ENCODE data around the gene URB2. TPM values are rescaled to one million over a fixed set of nuclear protein-coding genes. Genes with fewer than 3 reads are reported as not detected.
"Not testable (repeated sequence)": the region's sequence is repeated elsewhere in the genome, so short reads cannot be mapped to it uniquely, and the experiment has no call there.

URB2 gene
- total and polyA plus RNA-seq, 2 of the 13 experiments (the other 11 are each of a cell fraction or from before 2014, with no cell fraction given) = 4.0 to 17.6 TPM

DNA sequence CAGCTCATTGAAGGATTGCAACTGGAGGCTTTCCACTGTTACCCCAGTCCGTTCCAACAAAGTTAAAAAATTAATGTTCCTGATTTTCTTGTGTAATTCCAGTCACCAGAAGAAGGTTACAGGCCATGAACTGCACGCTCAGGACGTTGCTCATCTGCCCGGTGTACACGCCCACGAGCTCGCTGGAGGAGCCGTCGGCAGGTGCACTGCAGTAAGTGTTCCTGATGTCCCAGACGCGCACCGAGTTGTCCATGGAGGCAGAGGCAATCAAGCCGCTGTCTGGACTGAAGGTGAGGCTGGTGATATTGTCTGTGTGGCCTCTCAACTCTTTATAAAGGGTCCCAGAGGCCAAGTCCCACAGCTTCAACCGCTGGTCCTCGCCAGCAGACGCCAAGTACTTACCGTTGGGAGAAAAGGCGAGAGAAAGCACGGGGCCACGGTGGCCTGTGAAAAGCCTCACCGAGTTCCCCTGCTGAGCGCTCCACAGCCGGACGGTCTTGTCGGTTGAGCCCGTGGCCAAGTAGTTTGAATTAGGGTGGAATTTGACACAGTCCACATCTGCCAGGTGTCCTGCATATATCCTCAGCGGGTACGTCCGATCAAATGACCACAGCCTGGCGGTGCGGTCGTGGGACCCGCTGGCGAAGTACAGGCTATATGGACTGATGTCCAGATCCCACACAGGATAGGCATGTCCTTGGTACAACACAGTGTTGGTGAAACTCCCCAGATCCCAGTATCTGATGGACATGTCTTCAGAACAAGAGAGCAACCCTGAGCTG is 31.6 kb upstream of the URB2 start (continued):
- TF ChIP-seq, protein P1, sequence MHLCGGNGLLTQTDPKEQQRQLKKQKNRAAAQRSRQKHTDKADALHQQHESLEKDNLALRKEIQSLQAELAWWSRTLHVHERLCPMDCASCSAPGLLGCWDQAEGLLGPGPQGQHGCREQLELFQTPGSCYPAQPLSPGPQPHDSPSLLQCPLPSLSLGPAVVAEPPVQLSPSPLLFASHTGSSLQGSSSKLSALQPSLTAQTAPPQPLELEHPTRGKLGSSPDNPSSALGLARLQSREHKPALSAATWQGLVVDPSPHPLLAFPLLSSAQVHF (CRISPR knock-in tag; IDR thresholded peaks at IDR 0.05) = no peak
- TF ChIP-seq, protein P2, sequence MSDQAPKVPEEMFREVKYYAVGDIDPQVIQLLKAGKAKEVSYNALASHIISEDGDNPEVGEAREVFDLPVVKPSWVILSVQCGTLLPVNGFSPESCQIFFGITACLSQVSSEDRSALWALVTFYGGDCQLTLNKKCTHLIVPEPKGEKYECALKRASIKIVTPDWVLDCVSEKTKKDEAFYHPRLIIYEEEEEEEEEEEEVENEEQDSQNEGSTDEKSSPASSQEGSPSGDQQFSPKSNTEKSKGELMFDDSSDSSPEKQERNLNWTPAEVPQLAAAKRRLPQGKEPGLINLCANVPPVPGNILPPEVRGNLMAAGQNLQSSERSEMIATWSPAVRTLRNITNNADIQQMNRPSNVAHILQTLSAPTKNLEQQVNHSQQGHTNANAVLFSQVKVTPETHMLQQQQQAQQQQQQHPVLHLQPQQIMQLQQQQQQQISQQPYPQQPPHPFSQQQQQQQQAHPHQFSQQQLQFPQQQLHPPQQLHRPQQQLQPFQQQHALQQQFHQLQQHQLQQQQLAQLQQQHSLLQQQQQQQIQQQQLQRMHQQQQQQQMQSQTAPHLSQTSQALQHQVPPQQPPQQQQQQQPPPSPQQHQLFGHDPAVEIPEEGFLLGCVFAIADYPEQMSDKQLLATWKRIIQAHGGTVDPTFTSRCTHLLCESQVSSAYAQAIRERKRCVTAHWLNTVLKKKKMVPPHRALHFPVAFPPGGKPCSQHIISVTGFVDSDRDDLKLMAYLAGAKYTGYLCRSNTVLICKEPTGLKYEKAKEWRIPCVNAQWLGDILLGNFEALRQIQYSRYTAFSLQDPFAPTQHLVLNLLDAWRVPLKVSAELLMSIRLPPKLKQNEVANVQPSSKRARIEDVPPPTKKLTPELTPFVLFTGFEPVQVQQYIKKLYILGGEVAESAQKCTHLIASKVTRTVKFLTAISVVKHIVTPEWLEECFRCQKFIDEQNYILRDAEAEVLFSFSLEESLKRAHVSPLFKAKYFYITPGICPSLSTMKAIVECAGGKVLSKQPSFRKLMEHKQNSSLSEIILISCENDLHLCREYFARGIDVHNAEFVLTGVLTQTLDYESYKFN (CRISPR knock-in tag; conservative IDR thresholded peaks at IDR 0.05) = no peak
- TF ChIP-seq, protein P3, sequence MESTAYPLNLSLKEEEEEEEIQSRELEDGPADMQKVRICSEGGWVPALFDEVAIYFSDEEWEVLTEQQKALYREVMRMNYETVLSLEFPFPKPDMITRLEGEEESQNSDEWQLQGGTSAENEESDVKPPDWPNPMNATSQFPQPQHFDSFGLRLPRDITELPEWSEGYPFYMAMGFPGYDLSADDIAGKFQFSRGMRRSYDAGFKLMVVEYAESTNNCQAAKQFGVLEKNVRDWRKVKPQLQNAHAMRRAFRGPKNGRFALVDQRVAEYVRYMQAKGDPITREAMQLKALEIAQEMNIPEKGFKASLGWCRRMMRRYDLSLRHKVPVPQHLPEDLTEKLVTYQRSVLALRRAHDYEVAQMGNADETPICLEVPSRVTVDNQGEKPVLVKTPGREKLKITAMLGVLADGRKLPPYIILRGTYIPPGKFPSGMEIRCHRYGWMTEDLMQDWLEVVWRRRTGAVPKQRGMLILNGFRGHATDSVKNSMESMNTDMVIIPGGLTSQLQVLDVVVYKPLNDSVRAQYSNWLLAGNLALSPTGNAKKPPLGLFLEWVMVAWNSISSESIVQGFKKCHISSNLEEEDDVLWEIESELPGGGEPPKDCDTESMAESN (CRISPR knock-in tag; conservative IDR thresholded peaks at IDR 0.05) = no peak
- TF ChIP-seq, protein P4, sequence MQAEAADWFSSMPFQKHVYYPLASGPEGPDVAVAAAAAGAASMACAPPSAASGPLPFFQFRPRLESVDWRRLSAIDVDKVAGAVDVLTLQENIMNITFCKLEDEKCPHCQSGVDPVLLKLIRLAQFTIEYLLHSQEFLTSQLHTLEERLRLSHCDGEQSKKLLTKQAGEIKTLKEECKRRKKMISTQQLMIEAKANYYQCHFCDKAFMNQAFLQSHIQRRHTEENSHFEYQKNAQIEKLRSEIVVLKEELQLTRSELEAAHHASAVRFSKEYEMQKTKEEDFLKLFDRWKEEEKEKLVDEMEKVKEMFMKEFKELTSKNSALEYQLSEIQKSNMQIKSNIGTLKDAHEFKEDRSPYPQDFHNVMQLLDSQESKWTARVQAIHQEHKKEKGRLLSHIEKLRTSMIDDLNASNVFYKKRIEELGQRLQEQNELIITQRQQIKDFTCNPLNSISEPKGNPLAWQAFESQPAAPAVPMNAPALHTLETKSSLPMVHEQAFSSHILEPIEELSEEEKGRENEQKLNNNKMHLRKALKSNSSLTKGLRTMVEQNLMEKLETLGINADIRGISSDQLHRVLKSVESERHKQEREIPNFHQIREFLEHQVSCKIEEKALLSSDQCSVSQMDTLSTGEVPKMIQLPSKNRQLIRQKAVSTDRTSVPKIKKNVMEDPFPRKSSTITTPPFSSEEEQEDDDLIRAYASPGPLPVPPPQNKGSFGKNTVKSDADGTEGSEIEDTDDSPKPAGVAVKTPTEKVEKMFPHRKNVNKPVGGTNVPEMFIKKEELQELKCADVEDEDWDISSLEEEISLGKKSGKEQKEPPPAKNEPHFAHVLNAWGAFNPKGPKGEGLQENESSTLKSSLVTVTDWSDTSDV (CRISPR knock-in tag; IDR thresholded peaks at IDR 0.05) = no peak
- TF ChIP-seq, protein P5, sequence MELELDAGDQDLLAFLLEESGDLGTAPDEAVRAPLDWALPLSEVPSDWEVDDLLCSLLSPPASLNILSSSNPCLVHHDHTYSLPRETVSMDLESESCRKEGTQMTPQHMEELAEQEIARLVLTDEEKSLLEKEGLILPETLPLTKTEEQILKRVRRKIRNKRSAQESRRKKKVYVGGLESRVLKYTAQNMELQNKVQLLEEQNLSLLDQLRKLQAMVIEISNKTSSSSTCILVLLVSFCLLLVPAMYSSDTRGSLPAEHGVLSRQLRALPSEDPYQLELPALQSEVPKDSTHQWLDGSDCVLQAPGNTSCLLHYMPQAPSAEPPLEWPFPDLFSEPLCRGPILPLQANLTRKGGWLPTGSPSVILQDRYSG (CRISPR knock-in tag; IDR thresholded peaks at IDR 0.05) = no peak
- TF ChIP-seq ATRX (CRISPR knock-in tag; IDR thresholded peaks at IDR 0.05; ENCODE audit: borderline replicate concordance) = no peak
- TF ChIP-seq, protein P6, sequence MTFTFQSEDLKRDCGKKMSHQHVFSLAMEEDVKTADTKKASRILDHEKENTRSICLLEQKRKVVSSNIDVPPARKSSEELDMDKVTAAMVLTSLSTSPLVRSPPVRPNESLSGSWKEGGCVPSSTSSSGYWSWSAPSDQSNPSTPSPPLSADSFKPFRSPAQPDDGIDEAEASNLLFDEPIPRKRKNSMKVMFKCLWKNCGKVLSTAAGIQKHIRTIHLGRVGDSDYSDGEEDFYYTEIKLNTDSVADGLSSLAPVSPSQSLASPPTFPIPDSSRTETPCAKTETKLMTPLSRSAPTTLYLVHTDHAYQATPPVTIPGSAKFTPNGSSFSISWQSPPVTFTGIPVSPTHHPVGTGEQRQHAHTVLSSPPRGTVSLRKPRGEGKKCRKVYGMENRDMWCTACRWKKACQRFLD (CRISPR knock-in tag; IDR thresholded peaks at IDR 0.05; ENCODE audit: borderline replicate concordance) = no peak

DNA sequence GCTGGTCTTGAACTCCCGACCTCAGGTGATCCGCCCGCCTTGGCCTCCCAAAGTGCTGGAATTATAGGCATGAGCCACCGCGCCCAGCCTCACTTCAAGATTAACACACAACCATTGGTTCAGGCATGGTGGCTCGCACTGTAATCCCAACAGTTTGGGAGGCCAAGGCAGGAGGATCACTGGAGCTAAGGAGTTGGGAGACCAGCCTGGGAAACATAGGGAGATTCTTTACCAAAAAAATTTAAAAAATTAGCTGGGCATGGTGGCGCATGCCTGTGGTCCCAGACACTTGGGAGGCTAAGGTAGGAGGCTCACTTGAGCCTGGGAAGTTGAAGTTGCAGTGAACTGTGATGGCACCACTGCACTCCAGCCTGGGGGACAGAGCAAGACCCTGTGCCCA is 30.2 kb upstream of the URB2 start:
- H3K4me1 ChIP-seq (ENCODE audit: insufficient read depth, low read length); POLR2A ChIA-PET; CTCF ChIA-PET (ENCODE audit: low intra/inter-chr PET ratio, low total read pairs); H4K20me1 ChIP-seq (ENCODE audit: insufficient read depth, low read length); H3K79me2 ChIP-seq (ENCODE audit: insufficient read depth, low read length); H3K27me3 ChIP-seq (ENCODE audit: control insufficient read depth in 1 of 2, insufficient read depth in 2 of 2, low read length in 2 of 2); ATAC-seq; H2AFZ ChIP-seq (ENCODE audit: low read length); H3K9me3 ChIP-seq (ENCODE audit: low read length); H3K27ac ChIP-seq (ENCODE audit: extremely low read length, insufficient read depth, low read length); H3K9ac ChIP-seq (ENCODE audit: insufficient read depth, low read depth, low read length); H3K4me3 ChIP-seq (replicated peaks in 1 of 3; ENCODE audit: insufficient read depth in 1 of 3, low read depth in 2 of 3, low read length in 3 of 3); intact Hi-C loops (cut with micrococcal nuclease; ENCODE audit: unreplicated experiment); FAIRE-seq; BruUV-seq (replicated peaks); in situ Hi-C loops (cut with HindIII; ENCODE audit: extremely low pct_ligation_motif_present, low pct_unique_long_range_greater_than_20kb); DNase-seq (ENCODE audit: low spot score); H3K4me2 ChIP-seq (ENCODE audit: low read depth, low read length): not testable (repeated sequence)
- WGBS (ENCODE audit: low lambda C conversion rate) = 98% methylated on average over 7 of the region's 7 CpGs
- H3K36me3 ChIP-seq (replicated peaks in 1 of 2; ENCODE audit: control insufficient read depth in 1 of 2, insufficient read depth in 2 of 2, low read length in 2 of 2) = peaks cover 5 to 28% of the 10 kb centered on the region in 2 experiments; a peak in 4 of 5 replicates
